ENCODE measurements around the gene FADS1. TPM values are rescaled to one million over a fixed set of nuclear protein-coding genes. Genes with fewer than 3 reads are reported as not detected.

The FADS1 gene
- total RNA-seq, 4 donors from 2014 or later, result 20.8 to 37.4 (median 32.0) TPM

- ATAC-seq, result no peak
- no peaks in the 10 kb centered on the region for H3K27me3 ChIP-seq
- H3K4me1 ChIP-seq, result peaks cover 0 to 46% (median 8%) of the 10 kb centered on the region in 3 donors
- 88 to 94% methylated on average over 5 to 8 of the region's 8 CpGs for whole genome bisulfite sequencing, 2 donors (ENCODE audit: low coverage in 1 of 2)
- TF ChIP-seq POLR2AphosphoS5 (IDR thresholded peaks at IDR 0.05), result no peak
- TF ChIP-seq POLR2A (IDR thresholded peaks at IDR 0.05), result no peak
- no peak for TF ChIP-seq CTCF (IDR thresholded peaks at IDR 0.05)
- no peak for TF ChIP-seq EP300 (IDR thresholded peaks at IDR 0.05)
- H3K9me3 ChIP-seq, result no peaks in the 10 kb centered on the region
- peaks cover 0 to 38% of the 10 kb centered on the region in 2 donors for H3K36me3 ChIP-seq
- H3K4me3 ChIP-seq, result no peak overlapping the region
- peak overlapping the region in 1 of 4 donors; percentile 3 for H3K27ac ChIP-seq
These were observed 19.4 kb upstream of the FADS1 start for GRCh38 chr11:61836193-61836592.

- ATAC-seq, result peak; percentile 52
- 20% methylated on average over 1 of the region's 12 CpGs; no CpG with 5 or more reads in 1 of the 2 donors for WGBS, 2 donors (ENCODE audit: low coverage in 1 of 2)
- H3K27ac ChIP-seq, result peak overlapping the region; percentile 32 to 75 (median 66)
- no peaks in the 10 kb centered on the region for H3K9me3 ChIP-seq
- no peak for TF ChIP-seq POLR2A (IDR thresholded peaks at IDR 0.05)
- no peak for TF ChIP-seq EP300 (IDR thresholded peaks at IDR 0.05)
- no peak for TF ChIP-seq POLR2AphosphoS5 (IDR thresholded peaks at IDR 0.05)
- H3K36me3 ChIP-seq, result peaks cover 0 to 20% of the 10 kb centered on the region in 2 donors
- H3K4me1 ChIP-seq, result peaks cover 3 to 63% (median 24%) of the 10 kb centered on the region in 3 donors
- H3K27me3 ChIP-seq, result no peaks in the 10 kb centered on the region
- no peak overlapping the region for H3K4me3 ChIP-seq
These were observed 17.7 kb upstream of the FADS1 start for GRCh38 chr11:61834278-61835048.

- Histone ChIP-seq H3K27me3 (no peaks in the 10 kb centered on the region), H3K4me1 (peaks cover 3 to 69% (median 29%) of the 10 kb centered on the region in 3 donors), H3K9me3 (no peaks in the 10 kb centered on the region), H3K36me3 (peaks cover 0 to 15% of the 10 kb centered on the region in 2 donors), H3K27ac (peak overlapping the region in 3 of 4 donors; percentile 64 to 75 (median 68)), H3K4me3 (no peak overlapping the region)
- no peak for ATAC-seq
- 93 to 100% methylated on average over 1 to 6 of the region's 12 CpGs for WGBS, 2 donors (ENCODE audit: low coverage in 1 of 2)
- no peak for TF ChIP-seq EP300 (IDR thresholded peaks at IDR 0.05)
- no peak for TF ChIP-seq POLR2A (IDR thresholded peaks at IDR 0.05)
- no peak for TF ChIP-seq CTCF (IDR thresholded peaks at IDR 0.05)
- TF ChIP-seq POLR2AphosphoS5 (IDR thresholded peaks at IDR 0.05), result no peak
These were observed 17.1 kb upstream of the FADS1 start for GRCh38 chr11:61833926-61834277.

- Histone ChIP-seq H3K4me1 (peaks cover 3 to 73% (median 32%) of the 10 kb centered on the region in 3 donors), H3K9me3 (no peaks in the 10 kb centered on the region), H3K27ac (peak overlapping the region in 2 of 4 donors; percentile 68 to 75), H3K36me3 (peaks cover 0 to 10% of the 10 kb centered on the region in 2 donors), H3K4me3 (no peak overlapping the region), H3K27me3 (no peaks in the 10 kb centered on the region)
- no peak for ATAC-seq
- TF ChIP-seq EP300 (IDR thresholded peaks at IDR 0.05) (no peak), POLR2A (IDR thresholded peaks at IDR 0.05) (no peak), POLR2AphosphoS5 (IDR thresholded peaks at IDR 0.05) (no peak), CTCF (IDR thresholded peaks at IDR 0.05) (no peak)
- WGBS, 2 donors (ENCODE audit: low coverage in 1 of 2), result 80 to 84% methylated on average over 2 to 4 of the region's 11 CpGs
These were observed 16.7 kb upstream of the FADS1 start for GRCh38 chr11:61833471-61833870.

- peaks cover 0 to 3% of the 10 kb centered on the region in 2 donors for H3K36me3 ChIP-seq
- no peak overlapping the region for H3K4me3 ChIP-seq
- 60 to 100% methylated on average over 2 to 4 of the region's 7 CpGs for WGBS, 2 donors (ENCODE audit: low coverage in 1 of 2)
- H3K27me3 ChIP-seq, result no peaks in the 10 kb centered on the region
- no peak for ATAC-seq
- no peaks in the 10 kb centered on the region for H3K9me3 ChIP-seq
- H3K27ac ChIP-seq, result peak overlapping the region in 2 of 4 donors; percentile 85 to 93
- H3K4me1 ChIP-seq, result peaks cover 3 to 80% (median 32%) of the 10 kb centered on the region in 3 donors
- no peak for TF ChIP-seq EP300 (IDR thresholded peaks at IDR 0.05)
- TF ChIP-seq POLR2AphosphoS5 (IDR thresholded peaks at IDR 0.05), result no peak
- TF ChIP-seq CTCF (IDR thresholded peaks at IDR 0.05), result no peak
- TF ChIP-seq POLR2A (IDR thresholded peaks at IDR 0.05), result no peak
These were observed 16.0 kb upstream of the FADS1 start for GRCh38 chr11:61832754-61833153.
